HG02678 (cell line): ENCODE results near the gene TMPRSS6.

Source experiments
- ATAC-seq: cut with Tn5 transposase; IDR thresholded peaks from one replicate; pipeline ENCODE4 v1.9.1; 2021; ENCODE audit warnings: mild to moderate bottlenecking, moderate library complexity; ENCODE audit not compliant: unreplicated experiment

TMPRSS6 gene

DNA sequence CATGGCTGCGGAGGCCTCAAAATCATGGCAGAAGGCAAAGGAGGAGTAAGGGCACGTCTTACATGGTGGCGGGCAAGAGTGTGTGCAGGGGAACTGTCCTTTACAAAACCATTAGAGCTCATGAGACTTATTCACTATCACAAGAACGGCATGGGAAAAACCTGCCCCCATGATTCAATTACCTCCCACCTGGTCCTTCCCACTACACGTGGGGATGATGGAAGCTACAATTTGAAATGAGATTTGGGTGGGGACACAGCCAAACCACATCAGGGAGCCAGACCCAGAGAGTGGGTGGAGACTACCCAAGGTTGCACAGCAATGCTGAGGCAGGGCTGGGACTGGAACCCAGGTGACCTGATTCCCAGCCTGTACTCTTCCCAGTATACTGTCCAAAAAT lies 8.6 kb upstream of the TMPRSS6 start:
- no peak for ATAC-seq

DNA sequence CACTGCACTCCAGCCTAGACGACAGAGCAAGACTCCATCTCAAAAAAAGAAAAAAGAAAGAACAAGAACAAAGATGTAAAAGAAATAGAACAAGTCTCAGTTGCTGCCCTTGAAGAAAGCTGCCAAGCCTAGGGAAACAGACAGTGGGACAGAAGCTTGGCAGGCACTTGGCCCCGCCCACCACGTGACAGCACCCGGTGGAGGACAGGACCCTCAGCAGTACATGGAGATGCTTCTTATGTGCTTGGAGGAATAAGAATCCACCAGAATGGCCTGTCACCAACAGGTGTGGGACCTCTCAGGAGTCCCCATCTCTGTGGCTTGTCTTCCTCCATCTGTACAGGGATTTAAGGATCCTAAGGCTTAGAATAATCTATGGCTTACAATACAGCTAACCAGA lies 7.6 kb upstream of the TMPRSS6 start:
- ATAC-seq, result no peak

DNA sequence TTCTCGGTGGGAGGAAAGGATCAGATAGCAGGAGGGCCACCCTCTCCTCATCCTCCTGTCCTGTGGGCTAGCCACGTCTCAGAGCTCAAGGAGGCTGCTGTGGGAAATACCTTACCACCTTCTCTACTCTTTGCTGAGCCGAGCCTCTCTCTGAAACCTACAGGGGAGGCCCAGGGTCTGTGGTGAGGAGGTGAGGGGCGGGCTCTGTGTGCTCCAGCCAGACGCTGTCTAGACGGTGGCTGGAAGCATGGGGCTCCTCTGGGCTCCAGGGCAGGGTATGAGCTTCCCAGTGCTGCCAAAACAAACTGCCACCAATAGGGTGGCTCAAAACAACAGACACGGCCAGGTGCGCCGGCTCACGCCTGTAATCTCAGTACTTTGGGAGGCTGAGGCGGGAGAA lies 5.5 kb upstream of the TMPRSS6 start:
- no peak for ATAC-seq

DNA sequence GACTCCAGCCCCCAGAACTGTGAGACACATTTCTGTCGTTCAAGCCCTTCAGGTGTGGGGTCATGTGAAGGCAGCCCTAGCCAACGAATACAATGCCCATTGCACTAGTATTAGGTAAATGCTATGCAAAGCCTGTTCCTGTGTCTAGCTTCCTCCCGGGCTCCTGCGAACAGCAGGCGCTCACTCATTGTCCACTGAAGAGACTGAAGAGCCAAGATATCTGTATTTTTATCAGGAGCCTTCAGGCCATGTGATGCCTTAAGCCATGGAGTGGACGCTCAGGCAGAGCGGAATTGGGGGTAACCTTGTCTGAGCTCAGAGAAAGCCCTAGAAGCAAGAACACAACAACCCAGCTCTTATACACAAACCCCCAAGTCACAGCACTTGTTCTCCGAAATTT lies 4.2 kb upstream of the TMPRSS6 start:
- no peak for ATAC-seq

DNA sequence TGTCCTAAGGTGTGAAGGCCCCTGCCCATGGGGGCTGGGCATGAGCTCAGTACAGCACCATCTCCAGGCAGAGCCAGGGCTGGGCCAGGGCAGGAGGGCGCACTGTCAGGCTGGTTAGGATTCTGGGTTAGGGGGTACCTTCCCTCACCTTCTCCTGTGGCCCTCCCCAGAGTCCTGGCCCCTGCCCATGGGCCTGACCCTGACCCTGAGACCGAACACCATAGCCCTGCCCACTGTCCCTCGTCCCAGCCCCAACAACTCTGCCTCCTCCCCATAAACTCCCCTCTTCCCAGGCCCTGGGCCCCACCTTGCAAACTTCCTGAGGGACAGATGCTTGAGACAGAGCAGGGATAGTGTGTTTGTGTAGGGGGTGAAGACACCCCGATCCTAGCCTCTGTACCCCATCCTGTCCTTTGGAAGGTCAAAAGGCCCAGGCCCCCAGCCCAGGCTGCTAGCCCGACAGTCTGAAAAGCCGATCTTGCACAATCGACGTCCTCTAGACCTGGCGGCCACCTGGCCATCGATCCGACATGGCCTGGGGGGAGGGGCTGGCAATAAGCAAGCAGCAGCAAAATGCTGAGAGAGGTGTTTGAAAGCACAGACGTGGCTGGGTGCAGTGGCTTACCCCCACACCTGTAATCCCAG lies 2.7 kb upstream of the TMPRSS6 start:
- ATAC-seq, result no peak

DNA sequence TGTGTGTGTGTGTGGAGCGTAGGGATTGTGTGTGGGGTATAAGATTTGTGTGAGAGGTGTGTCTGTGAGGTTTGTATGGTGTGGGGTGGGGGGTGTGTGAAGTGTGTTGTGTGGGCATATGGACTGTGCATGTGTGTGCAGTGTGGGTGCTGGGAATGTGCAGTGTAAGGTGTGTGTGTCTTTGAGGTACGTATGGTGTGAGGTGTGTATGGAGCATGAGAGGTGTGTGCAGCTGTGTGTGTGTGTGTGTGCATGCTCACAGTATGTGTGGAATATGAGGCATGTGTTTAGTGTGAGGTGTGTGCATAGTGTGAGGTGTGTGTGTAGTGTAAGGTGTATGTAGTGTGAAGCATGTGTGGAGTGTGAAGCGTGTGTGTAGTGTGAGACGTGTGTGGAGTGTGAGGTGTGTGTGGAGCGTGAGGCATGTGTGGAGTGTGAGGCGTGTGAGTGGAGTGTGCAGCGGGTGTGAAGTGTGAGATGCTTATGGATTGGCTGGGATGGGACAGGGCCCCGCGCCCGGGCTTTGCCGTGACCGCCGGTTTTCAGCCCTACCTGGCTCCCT lies 1.7 kb upstream of the TMPRSS6 start:
- no peak for ATAC-seq

DNA sequence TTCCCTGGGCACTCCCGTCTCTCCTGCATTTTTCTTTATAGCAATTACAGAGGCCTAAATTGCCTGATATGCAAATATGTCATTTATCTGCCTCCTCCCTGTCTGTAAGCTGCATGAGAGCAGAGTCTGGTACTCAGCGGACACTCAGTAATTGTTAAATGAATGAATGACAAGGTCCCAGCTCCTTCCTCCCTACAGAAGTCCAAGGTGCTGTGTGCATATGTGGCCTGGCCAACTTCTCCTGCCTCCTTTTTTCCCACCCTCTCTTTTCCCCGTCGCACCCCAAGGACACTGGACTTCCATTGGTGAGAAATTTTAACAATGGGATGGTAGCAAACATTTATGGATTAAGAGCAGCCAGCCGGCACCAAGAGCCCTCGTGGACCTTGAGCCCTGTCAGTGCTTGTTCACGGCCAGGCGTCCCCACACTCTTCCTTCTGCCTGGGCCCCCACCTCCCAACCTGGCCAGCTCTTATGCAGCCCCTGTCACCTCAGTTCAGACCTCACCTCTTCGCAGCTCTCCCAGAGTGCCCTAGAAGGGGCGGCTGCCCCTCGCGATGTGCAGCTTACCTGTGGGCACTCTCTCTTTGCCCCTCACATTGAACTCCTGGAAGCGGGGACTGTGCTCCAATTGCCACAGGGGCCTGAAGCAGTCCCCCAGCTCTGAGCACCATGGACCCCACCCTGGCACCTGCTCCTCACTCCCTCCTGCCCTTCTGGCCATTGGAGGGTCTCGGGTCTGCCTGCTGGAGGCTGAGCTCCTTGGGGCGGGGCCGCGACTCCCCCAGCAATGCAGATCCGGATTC lies 1.5 kb downstream of the TMPRSS6 start:
- ATAC-seq, result no peak

DNA sequence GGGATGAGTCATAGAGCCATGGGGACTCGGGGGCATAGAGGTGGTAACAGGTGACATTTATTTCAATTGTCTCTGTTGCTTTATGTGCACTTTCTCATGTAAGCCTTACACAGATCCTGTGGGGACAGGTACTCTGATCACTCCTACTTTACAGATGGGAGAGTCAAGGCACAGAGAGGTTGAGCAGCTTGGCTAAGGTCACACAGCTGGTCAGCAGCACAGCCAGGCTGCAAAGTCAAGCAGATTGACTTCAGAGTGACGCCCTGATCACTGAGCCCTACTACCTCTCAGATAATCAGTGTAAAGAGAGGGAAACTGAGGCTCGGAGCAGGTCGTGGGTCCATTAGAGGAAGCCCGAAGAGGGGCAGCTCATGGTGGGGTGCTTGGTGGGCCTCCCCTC lies 3.5 kb downstream of the TMPRSS6 start:
- ATAC-seq, result no peak

DNA sequence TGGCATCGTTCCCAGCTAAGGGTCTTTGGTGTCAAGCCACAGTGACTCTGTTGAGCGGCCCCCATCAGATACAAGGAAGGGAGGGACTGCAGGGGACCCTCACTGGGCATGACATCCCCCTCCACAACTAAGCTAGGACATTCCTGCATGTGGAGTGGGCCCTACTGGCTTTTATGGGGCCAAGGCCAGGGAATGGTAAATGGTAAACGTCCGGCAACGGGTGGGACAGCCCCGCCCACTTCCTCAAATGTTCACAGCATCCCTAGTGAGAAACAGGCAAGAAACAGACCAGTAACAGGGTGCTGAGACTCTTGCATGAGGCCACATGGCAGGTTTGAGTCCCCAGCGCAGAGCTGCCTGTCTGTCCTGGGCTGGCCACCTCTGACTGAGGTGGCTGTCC lies 4.4 kb downstream of the TMPRSS6 start:
- no peak for ATAC-seq

DNA sequence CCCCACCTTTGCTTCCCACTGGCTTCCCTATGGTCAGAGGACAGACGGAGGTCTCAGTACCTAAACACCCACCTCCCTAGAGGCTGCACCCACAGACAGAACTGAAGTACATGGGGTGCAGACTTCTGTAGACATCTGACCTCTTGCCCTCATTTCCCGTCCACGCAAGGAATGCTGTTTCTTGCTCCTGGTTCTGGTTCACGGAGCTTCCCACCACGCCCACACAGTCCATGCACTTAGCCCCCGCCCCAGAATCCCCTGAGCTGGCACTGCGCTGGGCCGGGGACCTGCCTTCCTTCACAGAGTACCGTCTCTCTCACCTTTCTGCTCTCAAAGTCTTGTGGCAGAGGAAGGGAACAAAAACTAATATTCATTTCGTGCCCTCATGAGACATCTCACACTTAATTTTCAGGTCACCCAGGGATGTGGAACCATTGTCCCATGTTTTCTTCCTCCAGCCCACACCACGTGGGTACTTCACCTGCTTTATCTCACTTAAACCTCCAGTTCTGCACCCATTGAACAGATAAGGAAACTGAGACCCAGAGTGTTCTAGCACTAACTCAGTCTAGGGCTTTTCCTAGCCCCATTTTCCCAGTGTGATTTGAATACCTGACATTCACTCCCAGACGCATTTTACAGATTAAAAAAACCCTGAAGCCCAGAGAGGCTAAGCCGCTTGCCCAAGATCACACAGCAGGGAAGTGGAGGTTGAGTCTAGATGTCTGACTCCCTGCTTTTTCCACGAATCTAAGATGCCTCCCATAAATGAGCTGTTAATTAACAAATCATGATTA lies 5.7 kb downstream of the TMPRSS6 start:
- no peak for ATAC-seq

DNA sequence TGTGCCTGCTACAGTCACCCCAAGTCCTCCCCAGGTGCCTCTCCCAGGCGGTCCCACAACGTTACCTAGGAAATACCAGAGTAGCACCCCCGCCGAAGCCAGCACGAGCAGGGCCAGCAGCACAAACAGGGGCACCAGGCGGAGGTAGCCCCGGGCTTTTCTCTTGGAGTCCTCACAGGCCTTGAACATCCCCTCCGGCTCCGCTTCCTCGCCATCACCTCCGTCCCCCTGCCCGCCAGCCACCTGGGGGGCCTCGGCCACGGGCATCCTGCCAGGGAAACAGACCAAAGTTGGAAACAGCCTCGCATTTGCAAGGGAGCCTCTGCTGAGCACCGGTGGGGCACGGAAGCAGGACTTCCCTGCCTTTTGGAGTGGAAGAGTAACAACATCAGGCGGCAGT lies 6.4 kb downstream of the TMPRSS6 start:
- no peak for ATAC-seq

DNA sequence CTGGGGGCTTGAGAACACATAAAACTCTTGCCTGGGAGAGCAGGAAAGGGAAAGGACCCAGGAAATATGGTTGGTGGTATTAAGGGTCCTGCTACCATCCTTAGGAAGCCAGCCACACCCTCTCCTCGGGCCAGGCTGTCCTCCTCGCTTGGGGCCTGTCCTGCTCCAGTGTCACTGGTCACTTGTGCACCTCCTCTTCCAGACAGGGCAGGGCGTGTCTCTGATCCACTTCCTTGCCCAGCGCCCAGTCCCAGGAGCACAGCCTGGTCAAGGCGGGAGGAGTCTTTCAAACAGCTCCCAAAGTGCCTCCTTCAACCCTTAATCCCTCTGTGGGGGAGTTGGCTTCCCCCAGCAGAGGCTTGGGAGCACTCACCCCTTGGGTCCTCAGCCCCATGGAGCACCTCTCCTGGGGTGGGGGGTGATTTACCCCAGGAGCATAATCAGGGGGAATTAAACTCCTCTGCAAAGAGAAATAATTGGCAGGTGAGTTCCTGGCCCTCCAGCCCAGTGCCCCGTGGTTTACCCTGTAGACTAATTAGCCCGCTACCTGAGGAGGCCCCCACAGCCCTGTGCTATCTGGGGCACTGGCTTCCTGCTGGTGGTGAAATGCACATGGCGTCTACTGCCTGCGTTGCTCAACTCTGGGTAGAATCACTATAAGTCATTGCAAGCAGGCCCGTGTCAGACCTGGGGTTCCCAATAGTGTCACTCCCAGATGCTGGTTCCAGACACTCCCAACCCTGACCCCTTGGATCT lies 8.0 kb downstream of the TMPRSS6 start:
- ATAC-seq, result no peak

DNA sequence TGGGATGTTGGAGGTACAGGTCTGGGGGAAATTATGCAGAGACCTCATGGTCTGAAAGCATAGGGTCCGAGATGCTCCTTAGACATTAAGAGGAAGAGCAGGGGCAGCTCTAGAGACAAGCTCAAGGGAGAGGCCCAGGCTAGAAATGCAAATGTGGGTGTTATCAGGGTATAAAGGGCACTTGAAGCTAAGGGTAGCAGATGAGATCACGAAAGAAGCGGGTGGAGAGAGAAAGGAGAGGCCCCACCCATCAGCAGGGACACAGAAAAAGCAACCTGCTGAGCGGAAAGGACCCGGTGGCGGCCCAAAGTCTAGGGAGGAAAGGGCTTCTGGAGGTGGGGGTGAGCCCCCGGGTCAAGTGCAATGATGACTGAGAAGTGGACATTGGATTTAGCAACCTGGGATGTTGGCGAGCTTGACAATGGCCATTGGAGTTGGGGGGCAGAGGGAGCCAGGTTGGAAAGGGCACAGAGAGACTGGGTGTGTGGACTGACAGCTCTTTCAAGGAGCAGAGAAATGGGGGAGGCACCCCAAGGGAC lies 8.9 kb downstream of the TMPRSS6 start:
- no peak for ATAC-seq

DNA sequence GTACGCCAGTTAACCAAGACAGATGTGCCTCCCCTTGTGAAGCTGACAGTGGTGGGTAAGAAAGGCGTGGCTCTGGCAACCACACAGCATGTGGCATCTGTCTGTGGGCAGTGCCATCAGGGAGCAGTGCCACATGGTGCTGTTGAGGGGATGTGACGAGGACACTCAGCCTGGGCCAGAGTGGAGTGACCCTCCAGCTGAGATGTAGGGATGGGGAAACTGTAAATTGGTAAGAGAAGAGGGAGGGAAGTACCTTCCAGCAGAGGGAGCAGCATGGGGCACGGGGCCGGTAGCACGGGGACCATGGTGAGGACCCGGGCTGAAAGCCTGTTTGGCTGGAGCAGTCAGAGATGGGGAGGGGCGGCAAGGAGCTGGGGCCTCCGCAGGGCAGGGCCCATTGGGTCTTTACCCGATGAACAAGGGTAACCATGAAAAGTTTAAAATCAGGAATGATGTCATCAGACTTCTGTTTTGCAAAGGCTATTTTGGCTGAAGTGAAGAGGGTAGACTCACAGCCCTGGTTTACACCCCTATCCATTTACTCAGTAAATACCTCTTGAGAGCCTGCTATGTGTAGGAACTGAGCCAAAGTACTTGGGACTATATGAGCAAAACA lies 10.4 kb downstream of the TMPRSS6 start:
- no peak for ATAC-seq

DNA sequence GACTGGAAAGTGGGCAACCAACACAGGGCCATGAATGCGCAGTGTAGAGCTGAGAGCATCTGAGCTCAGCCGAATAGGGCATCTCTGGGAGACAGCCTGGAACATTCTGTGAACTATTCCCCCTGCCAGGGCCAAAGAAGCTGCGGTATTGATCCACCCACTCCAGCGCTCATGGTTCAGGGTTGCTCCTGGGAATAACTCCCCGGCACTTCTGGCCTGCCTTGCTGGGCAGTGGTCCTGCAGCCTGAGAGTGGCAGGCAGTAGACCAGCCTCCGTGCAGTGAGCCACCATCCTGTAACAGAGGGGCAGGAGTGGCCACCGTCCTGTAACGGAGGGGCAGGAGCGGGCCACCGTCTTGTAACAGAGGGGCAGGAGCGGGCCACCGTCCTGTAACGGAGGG lies 12.2 kb downstream of the TMPRSS6 start:
- no peak for ATAC-seq

DNA sequence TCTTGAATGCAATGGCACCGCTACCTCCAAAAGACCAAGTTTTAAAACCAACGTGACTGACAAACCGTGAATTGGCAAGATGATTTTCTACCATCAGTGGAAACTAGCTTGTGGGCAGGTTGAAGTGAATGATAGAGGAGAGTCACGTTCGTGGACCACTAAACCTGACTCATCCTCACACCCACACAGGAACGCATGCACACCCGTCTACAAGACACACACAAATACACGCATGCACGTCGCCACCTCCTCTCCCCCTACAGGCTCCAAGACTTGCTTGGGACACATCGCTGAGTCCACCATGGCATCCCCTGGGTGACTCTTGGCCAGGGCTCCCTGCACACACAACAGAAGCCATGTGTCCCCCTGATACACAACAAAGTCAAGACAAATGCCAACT lies 14.4 kb downstream of the TMPRSS6 start:
- no peak for ATAC-seq

DNA sequence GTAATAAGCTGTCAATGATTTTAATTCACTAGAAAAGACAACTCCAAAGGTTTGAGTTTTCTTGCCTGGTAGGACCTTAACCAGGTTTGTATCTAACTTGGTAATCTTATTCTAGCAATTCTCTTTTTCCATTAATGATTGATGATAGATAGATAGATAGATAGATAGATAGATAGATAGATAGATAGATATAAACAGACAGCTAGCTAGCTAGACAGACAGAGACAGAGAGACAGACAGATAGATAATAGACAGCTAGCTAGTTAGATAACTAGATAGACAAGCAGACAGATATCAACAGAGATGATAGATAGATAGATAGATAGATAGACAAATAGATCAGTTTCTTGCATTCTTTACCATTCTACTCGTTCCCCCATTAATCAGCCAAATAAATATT lies 15.3 kb downstream of the TMPRSS6 start:
- ATAC-seq, result no peak

DNA sequence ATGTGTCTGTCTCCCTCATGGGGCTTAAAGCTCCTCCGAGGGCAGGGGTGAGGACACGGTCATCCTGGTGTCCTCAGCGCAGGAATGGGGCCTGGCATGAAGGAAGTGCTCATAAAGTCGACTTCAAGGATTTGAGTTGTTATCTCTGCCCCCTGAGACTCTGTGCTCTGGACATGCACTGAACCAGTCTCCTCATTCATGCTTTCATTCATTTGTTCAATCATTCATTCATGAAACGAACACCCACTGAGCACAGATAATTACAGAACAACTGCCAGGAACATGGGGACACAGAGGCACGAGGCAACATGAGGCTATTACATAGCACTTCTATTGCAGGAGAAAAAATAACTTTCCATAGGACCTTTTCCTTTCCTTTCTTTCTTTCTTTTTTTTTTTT lies 16.5 kb downstream of the TMPRSS6 start:
- no peak for ATAC-seq

DNA sequence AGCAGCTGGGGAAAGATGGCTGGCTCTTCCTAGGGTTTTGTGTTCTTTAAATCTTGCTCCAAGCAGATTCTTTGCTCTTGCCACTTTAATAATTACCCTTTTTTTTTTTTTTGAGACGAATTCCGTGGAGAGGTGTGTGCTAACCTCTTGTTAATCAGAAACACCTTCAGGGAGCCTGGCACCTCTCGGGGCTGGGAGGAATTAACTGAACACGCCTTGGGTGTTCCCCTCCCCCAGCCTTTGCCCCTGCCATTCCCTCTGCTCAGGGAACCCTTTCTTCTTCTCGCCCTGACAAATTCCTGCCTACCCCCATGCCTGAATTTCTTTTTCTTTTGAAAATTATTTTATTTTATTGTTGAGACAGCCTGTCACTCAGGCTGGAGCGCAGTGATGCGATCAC lies 17.5 kb downstream of the TMPRSS6 start:
- no peak for ATAC-seq
